H1 (cell line): ENCODE results near the gene ZNF48.

Experiments used
- BACH1 ChIP-seq: IDR thresholded peaks from 2 replicates; pipeline ENCODE4 v1.6.1; 2012; ENCODE audit warnings: low read length, improper control_type of control experiment
- CTCF ChIP-seq, 3 experiments: IDR thresholded peaks; 1 replicate in 2 of 3; 2 replicates in 1 of 3; pipeline versions ENCODE4 v1.5.1 to v1.6.1; 2011; ENCODE audit warnings: low read length in 3 of 3, mild to moderate bottlenecking in 3 of 3, inconsistent platforms in 2 of 3, low read depth in 1 of 3, moderate library complexity in 1 of 3; ENCODE audit not compliant: insufficient read depth in 1 of 3; ENCODE audit errors: control extremely low read depth in 1 of 3
- EP300 ChIP-seq, 2 experiments: IDR thresholded peaks; 1 replicate in 1 of 2; 2 replicates in 1 of 2; pipeline ENCODE4 v1.6.1; 2011 to 2012; ENCODE audit warnings: low read depth in 2 of 2, low read length in 2 of 2, mild to moderate bottlenecking in 2 of 2, borderline replicate concordance in 1 of 2, inconsistent platforms in 1 of 2, moderate library complexity in 1 of 2
- EZH2 ChIP-seq: fragments of 200-600 bp; sonication (generic); IDR thresholded peaks from 2 replicates; pipeline ENCODE4 v1.7.1; 2012; ENCODE audit warnings: low read depth, mild to moderate bottlenecking, moderate library complexity, low read length, inconsistent platforms; ENCODE audit not compliant: severe bottlenecking
- GTF2F1 ChIP-seq: IDR thresholded peaks from 2 replicates; pipeline ENCODE4 v1.6.1; 2012; ENCODE audit warnings: low read depth, low read length, improper control_type of control experiment, borderline replicate concordance
- JUN ChIP-seq: IDR thresholded peaks from 2 replicates; pipeline ENCODE4 v1.6.1; 2011; ENCODE audit warnings: low read depth, mild to moderate bottlenecking, improper control_type of control experiment, low read length
- POLR2AphosphoS5 ChIP-seq: IDR thresholded peaks from 2 replicates; pipeline ENCODE4 v1.6.1; 2011; ENCODE audit warnings: low read depth, low read length
- RAD21 ChIP-seq, 2 experiments: IDR thresholded peaks in 1 of 2; conservative IDR thresholded peaks in 1 of 2; 2 replicates each; pipeline ENCODE4 v1.6.1; 2011; ENCODE audit warnings: low read depth in 2 of 2, low read length in 2 of 2, improper control_type of control experiment in 1 of 2, inconsistent platforms in 1 of 2, mild to moderate bottlenecking in 1 of 2, moderate library complexity in 1 of 2

DNA sequence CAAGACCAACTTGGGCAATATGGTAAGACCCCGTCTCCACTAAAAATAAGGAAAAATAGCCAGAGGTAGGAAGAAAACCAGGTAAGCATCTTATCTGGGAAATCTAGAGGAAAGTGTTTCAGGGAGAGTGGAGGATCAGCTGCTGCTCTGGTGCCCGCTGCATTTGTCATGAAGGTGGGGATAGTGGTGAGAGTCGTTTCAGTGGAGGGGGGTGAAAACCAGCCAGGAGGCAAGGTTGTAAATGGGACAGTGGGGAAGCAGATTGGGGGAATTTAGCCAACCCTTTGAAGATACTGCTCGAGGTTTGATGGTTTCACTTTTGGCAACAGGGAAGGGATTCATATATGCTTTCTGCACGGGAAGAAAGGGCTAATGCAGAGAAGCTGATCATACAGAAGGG is 25.8 kb downstream of the ZNF48 start:
- no peak for TF ChIP-seq CTCF (IDR thresholded peaks at IDR 0.05; ENCODE audit: control extremely low read depth in 1 of 3, insufficient read depth in 1 of 3, low read depth in 1 of 3, low read length in 3 of 3)
- TF ChIP-seq JUN = no peak
- TF ChIP-seq GTF2F1 = no peak
- TF ChIP-seq POLR2AphosphoS5 = no peak
- TF ChIP-seq EP300 (IDR thresholded peaks at IDR 0.05; ENCODE audit: borderline replicate concordance in 1 of 2, low read depth in 2 of 2, low read length in 2 of 2) = no peak
- TF ChIP-seq BACH1 = no peak
- no peak for TF ChIP-seq EZH2
- no peak for TF ChIP-seq RAD21 (IDR thresholded peaks at IDR 0.05 in 1 of 2, conservative IDR thresholded peaks at IDR 0.05 in 1 of 2; ENCODE audit: low read depth in 2 of 2, low read length in 2 of 2)
